Endodermal cell (in vitro differentiated cells): Measurements from ENCODE around the gene CCL22. TPM values are rescaled to one million over a fixed set of nuclear protein-coding genes. Genes with fewer than 3 reads are reported as not detected.

Source experiments
- DNase-seq: peaks from one replicate; pipeline ENCODE4 v3.0.0-alpha.2; 2017
- H3K27ac ChIP-seq: 2 replicates; pipeline ENCODE4 v1.5.1; 2013; ENCODE audit warnings: mild to moderate bottlenecking, low read depth, low read length, moderate library complexity
- H3K27me3 ChIP-seq: 2 replicates; pipeline ENCODE4 v1.6.1; 2013; ENCODE audit warnings: mild to moderate bottlenecking, low read length, moderate library complexity; ENCODE audit not compliant: insufficient read depth, control insufficient read depth, poor library complexity, severe bottlenecking
- H3K36me3 ChIP-seq: 2 replicates; pipeline ENCODE4 v1.7.0; 2013; ENCODE audit warnings: mild to moderate bottlenecking, low read length, moderate library complexity; ENCODE audit not compliant: control insufficient read depth, insufficient read depth
- H3K4me1 ChIP-seq: one replicate; pipeline ENCODE4 v1.7.0; 2013; ENCODE audit warnings: low read length; ENCODE audit not compliant: control insufficient read depth, insufficient read depth
- H3K4me3 ChIP-seq: 2 replicates; pipeline ENCODE4 v1.5.1; 2013; ENCODE audit warnings: mild to moderate bottlenecking, low read length, moderate library complexity
- H3K9ac ChIP-seq: 2 replicates; pipeline ENCODE4 v1.6.1; 2013; ENCODE audit warnings: mild to moderate bottlenecking, low read length, moderate library complexity; ENCODE audit not compliant: poor library complexity, severe bottlenecking; ENCODE audit errors: extremely low read depth
- H3K9me3 ChIP-seq: 2 replicates; pipeline ENCODE4 v1.6.1; 2013; ENCODE audit warnings: mild to moderate bottlenecking, low read length, moderate library complexity; ENCODE audit not compliant: control insufficient read depth
- H3K27ac Mint-ChIP-seq: 2 replicates; pipeline ENCODE4 v1.8.0; 2020; ENCODE audit warnings: mixed read lengths
- H3K27me3 Mint-ChIP-seq: 2 replicates; pipeline ENCODE4 v1.8.0; 2021; ENCODE audit warnings: mild to moderate bottlenecking, mixed read lengths; ENCODE audit not compliant: insufficient read depth
- H3K36me3 Mint-ChIP-seq: 2 replicates; pipeline ENCODE4 v1.8.0; 2020; ENCODE audit warnings: low read depth, mixed read lengths
- H3K4me1 Mint-ChIP-seq: 2 replicates; pipeline ENCODE4 v1.8.0; 2020; ENCODE audit warnings: mixed read lengths
- H3K4me3 Mint-ChIP-seq: 2 replicates; pipeline ENCODE4 v1.8.0; 2020; ENCODE audit warnings: mild to moderate bottlenecking, moderate library complexity, mixed read lengths
- H3K9me3 Mint-ChIP-seq: 2 replicates; pipeline ENCODE4 v1.8.0; 2020; ENCODE audit warnings: mild to moderate bottlenecking, mixed read lengths
- CTCF ChIP-seq: fragments of 200-600 bp; sonication (generic); conservative IDR thresholded peaks from 2 replicates; pipeline ENCODE4 v1.5.0; 2021; ENCODE audit warnings: antibody characterized with exemption, mild to moderate bottlenecking
- WGBS, 2 experiments: methylation state at CpG; one replicate each; pipeline versions ENCODE4 v1.1.5 to v1.1.7; 2013; ENCODE audit warnings: missing lambda C conversion rate in 2 of 2, mixed read lengths in 1 of 2; ENCODE audit not compliant: insufficient coverage in 1 of 2, insufficient read length in 1 of 2; 5-methylcytosine and 5-hydroxymethylcytosine counted together
- total RNA-seq, 2 donors: library from RNA; stranded (reverse); fragmentation: NEBNext Ultra II Directional in 1 of 2; extraction: Animal tissue kit (Norgen Biotek cat#: 25700) in 1 of 2; gene quantifications; 2 replicates in 1 of 2; 3 replicates in 1 of 2; pipeline ENCODE4 v1.2.1, GENCODE V29; 2021

CCL22 gene
- total RNA-seq, 2 donors from 2014 or later: not detected

GRCh38 chr16:57380671-57381462 lies 22.3 kb downstream of the CCL22 start:
- no peaks in the 10 kb centered on the region for H3K27me3 ChIP-seq

GRCh38 chr16:57381791-57382534 lies 23.4 kb downstream of the CCL22 start:
- Histone ChIP-seq H3K4me1 (no peaks in the 10 kb centered on the region), H3K4me3 (no peak overlapping the region), H3K27me3 (no peaks in the 10 kb centered on the region), H3K27ac (no peak overlapping the region), H3K9me3 (no peaks in the 10 kb centered on the region), H3K36me3 (no peaks in the 10 kb centered on the region), H3K9ac (no peak overlapping the region)
- Mint-ChIP-seq H3K4me3 (no peak overlapping the region), H3K9me3 (no peaks in the 10 kb centered on the region), H3K4me1 (no peaks in the 10 kb centered on the region), H3K36me3 (no peaks in the 10 kb centered on the region), H3K27ac (no peak overlapping the region), H3K27me3 (no peaks in the 10 kb centered on the region)
- no peak for DNase-seq
- TF ChIP-seq CTCF: no peak
- WGBS, 2 experiments: 93% methylated on average over 28 to 35 of the region's 35 CpGs

More at GRCh38 chr16:57380671-57381462, 22.3 kb downstream of the CCL22 start:
- H3K4me1 ChIP-seq: no peaks in the 10 kb centered on the region
- DNase-seq: no peak
- no peaks in the 10 kb centered on the region for H3K9me3 ChIP-seq
- no peak overlapping the region for H3K4me3 Mint-ChIP-seq
- no peak overlapping the region for H3K27ac ChIP-seq
- H3K27ac Mint-ChIP-seq: no peak overlapping the region
- no peak overlapping the region for H3K9ac ChIP-seq
- 87 to 98% methylated on average over 6 to 8 of the region's 8 CpGs for WGBS, 2 experiments
- H3K36me3 ChIP-seq: no peaks in the 10 kb centered on the region
- H3K4me3 ChIP-seq: no peak overlapping the region
- H3K36me3 Mint-ChIP-seq: no peaks in the 10 kb centered on the region
- no peak for TF ChIP-seq CTCF
- no peaks in the 10 kb centered on the region for H3K4me1 Mint-ChIP-seq
- H3K27me3 Mint-ChIP-seq: no peaks in the 10 kb centered on the region
- H3K9me3 Mint-ChIP-seq: no peaks in the 10 kb centered on the region

GRCh38 chr16:57382535-57383275 lies 24.1 kb downstream of the CCL22 start:
- H3K27ac Mint-ChIP-seq: no peak overlapping the region
- no peak for DNase-seq
- no peaks in the 10 kb centered on the region for H3K4me1 Mint-ChIP-seq
- Histone ChIP-seq H3K36me3 (no peaks in the 10 kb centered on the region), H3K27ac (no peak overlapping the region), H3K9me3 (no peaks in the 10 kb centered on the region), H3K9ac (no peak overlapping the region), H3K4me3 (no peak overlapping the region), H3K27me3 (no peaks in the 10 kb centered on the region), H3K4me1 (no peaks in the 10 kb centered on the region)
- no peaks in the 10 kb centered on the region for H3K9me3 Mint-ChIP-seq
- H3K36me3 Mint-ChIP-seq: no peaks in the 10 kb centered on the region
- peak; percentile 48 for TF ChIP-seq CTCF
- 94% methylated on average over 8 to 16 of the region's 16 CpGs for WGBS, 2 experiments
- no peak overlapping the region for H3K4me3 Mint-ChIP-seq
- no peaks in the 10 kb centered on the region for H3K27me3 Mint-ChIP-seq
